OCI-M2 (cell line): ENCODE data around the gene SHLD1.

Experiments
- DNase-seq: peaks from one replicate; lab custom pipeline; 2025; ENCODE audit not compliant: unreplicated experiment; lab: John Stamatoyannopoulos, UW

Gene SHLD1

DNA sequence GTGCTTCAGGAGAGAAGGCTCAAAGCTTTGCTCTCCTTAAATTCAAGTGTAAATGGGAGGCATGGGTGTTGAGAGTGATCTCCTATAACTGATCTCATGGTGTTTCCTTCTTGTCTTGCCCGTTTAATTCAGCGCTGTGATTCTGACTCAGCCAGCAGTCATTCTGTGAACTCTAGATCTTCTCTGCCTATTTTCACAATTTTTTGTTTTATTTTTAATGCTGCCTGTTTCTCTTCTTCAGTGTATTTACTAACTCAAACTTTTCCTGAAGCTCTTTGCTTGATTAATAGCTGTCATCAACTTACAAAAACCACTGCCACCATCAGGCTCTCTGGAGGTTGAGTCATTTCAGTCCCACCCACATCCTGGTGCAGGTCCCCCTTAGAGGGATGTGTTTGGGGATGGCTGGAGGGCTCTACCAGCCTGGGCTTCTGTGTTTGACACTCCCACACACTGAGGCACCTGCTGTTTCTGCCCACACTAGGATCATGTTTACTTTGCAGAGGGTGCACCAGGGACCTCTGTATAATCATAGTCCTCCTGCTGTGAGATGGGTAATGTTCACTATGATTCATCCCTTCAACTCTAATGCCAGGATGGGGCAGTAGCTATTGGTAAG is 94.0 kb downstream of the SHLD1 start:
- no peak for DNase-seq

DNA sequence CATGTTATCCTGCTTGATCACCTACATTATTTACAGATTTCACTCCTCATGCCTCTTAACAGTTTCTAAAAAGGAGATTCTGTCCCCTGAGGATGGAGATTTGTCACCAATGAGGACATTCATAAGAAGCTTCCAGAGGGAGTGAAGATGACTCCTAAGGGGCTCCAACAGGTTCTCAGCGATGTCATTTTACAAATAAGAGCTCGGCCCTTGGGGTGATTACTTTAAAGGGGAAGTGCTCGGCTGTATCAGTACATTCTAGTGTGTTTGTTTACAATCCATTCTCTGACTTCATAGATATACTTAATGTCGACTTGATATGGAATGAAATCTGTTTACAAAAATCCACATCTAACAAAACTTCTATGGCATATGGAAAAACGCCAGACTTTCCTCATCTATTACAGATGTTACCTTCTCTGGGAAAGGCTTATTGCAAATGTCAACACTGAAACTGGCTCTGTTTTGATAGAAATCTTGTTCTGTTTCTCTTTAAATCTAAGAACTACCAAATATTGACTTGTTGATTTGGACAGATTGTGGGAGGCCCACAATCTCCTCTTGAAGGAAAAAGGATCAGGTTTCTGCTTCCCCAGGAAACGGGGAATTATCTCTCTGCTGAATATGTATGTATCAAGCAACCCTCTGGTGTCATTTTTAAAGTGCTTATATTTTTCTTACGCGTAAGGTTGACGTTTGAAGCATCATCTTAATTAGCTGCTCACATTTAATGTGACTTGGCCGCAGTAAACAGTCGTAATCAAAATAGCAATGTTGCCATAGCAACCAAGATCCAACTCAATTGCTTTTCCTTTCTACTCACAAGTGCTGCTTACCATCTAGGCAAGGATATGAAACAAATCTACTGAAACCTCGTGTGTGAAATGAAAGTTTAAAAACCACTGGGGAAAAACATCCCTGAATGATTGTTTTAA is 95.7 kb downstream of the SHLD1 start:
- DNase-seq, result no peak

DNA sequence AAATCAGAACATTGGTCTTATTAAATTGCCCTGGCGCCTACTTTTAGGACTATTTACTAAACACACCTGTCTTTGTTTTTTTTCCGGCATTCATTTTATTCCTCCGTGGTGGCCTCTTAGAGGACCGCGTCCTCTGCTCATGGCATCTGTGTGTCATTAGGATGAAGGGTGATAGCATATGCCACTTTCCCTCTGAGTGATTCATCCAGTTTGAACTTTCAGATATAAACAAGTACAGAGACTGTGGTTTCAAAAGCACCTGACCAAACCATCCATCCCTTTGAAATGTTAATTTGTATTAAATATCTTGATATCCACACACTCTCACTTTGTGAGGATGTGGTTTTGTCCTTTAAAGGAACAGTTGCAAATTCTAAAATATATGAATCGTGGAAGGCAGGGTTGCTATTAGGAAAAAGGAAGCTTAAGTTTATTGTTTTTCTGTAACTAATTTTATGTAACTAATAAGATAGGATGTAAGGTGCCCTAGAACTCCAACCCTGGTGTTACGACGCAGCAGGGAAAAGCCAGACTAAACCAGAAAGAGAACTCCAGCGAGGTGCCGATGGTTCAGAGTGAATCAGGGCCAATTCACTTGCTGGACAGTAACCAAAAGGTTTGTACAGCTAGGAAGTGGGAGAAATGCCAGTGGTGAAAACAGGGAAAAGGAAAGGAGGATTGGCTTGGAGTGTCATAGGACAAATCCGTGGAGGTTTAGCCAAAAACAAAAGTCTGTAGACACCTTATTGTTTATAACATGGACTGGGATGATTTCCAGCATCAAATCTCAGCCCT is 98.7 kb downstream of the SHLD1 start:
- no peak for DNase-seq

DNA sequence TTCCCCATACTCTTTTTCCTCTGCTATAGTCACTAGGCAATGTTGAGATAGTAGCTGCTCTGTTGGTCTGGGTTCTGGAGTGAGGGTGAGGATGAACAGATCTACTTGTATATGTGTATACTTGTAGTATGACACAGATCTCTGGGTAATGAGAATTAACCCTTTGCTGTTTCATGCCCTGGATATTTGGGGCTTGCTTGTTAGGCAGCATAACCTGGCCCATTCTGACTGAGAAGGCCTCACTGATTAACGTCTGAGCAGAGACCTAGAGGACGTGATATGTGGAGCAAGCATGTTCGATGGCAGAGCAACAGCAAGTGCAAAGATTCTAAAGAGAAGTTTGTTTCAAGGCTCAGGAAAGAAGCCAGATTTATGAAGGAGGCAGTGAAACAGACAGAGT is 105.7 kb downstream of the SHLD1 start:
- no peak for DNase-seq

DNA sequence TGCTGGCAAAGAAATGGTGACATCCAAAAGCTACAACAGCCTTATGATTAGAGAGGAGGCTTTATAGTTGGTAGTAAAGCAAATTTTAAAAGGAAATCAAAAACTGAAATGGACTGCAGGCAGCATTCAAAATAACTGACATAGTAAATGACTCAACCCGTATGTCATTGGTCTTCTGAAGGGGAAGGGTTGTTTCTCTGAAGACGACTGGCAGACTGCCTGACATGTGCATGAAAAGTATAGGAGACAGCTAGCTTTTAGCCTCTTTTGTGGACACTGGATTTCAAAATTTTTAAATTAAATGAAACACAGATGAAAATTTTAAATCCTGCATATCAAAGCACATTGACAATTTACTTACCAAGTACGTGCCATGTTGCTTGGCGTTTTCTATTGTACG is 109.4 kb downstream of the SHLD1 start:
- DNase-seq, result no peak

DNA sequence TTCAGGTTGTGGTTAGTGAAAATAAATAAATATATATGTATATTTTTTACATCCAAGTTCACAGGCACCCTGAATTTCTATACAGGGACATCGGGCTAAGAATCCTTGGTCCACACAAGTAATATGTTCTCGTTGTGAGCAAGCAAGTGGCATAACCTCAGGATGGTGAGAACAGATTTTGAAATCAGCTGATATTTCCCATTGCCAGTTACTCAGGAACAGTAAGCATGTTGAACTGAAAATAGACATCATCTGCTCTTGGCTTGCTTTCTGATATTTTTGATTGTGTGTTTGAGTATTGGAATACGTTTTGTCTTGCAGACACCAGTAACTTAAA is 112.5 kb downstream of the SHLD1 start:
- DNase-seq, result no peak

DNA sequence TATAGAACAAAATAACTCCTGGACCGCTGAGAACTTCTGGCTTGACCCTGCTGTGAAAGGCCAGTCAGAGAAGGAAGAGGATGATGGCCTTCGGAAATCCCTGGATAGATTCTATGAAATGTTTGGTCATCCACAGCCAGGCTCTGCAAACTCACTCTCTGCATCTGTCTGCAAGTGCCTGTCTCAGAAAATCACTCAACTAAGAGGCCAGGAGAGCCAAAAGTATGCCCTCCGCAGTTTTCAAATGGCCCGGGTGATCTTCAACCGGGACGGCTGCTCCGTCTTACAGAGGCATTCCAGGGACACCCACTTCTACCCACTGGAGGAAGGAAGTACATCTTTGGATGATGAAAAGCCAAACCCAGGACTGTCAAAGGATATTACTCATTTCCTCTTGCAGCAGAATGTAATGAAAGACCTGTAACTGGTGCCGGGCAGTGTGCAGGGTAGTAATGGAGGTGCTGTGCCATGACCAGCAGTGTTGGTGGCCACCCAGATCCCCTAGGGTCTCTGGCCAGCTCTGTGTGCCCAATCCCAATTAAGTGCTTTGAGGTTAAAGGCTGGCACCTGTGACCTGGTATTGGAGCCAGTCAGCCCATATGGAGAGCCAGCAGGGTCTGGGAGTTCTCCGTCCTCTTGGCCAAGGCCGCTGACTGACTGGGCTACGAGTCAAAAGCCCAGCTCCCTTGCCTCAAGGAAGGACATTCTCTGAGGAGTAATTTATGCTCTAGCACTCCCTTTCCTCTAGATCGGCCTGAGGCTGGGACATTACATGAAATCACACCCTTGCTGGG is 113.0 kb downstream of the SHLD1 start:
- DNase-seq, result no peak

DNA sequence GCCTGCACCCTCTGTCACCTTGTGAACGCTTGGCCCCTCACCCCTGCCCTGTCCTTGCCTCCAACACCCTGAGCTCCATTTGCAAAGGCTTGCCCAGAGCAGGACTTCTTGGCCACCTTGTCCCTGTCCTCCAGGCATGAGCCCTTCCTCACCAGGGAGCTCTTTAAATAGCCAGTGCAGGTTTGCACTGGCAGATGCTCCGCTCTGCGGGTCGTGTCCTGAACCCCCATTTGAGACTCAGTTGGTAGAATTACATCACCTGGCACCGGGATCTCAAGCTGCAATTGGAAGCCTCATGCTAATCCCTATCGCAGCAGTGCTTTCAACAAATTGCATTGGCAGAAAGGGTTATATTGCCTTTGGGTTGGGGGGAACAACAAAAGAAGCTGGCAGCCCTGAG is 114.2 kb downstream of the SHLD1 start:
- no peak for DNase-seq

DNA sequence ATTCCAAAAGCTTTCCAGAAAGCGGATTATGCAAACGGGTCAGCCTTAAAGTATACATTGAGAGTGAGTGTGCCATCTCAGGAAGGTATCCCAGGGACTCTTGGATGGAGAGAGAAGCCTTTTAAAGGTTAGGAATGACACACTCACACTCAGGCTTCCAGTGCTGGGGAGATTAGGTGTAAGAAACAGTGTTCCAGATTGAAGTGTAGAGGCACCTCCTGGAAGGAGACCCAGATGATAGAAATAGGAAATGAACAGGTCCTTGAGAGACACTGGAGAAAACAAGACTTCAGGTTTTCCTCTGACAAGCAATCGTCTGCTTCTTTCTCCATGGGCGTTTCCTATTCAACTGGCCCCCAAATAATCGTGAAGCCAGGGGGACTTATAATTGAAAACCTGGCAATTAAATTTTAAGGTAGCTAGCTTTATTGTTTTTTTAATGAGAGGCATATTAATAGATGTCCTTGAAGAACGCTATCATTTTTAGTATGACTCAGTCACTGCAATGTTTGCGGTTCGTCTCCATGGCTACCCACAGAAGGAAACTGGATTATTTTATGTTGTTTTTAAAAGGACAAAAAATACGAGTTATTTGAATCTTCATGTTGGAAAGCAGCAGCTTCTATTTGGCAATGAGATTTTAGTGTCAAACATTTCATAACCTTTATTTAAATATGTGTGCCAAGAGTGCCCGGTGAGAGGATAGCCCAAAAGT is 114.8 kb downstream of the SHLD1 start:
- DNase-seq, result no peak

DNA sequence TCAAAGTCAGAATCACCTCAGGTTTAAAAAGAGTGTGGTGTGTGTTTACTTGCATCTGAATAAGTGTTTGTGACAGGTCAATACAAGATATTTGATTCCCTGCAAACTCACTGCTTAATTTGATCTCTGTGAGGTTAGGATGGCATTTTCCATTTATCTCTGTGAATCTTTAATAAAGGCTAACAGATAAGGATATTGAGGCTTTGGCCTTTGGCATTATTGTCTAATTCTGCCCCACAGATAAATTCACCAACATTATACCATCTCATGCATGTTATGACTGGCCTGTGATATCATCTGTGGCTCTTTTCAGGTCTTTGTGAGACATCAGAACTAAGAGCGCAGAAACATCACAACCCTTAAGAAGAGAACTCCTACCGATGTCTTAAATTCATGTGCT is 115.4 kb downstream of the SHLD1 start:
- no peak for DNase-seq

DNA sequence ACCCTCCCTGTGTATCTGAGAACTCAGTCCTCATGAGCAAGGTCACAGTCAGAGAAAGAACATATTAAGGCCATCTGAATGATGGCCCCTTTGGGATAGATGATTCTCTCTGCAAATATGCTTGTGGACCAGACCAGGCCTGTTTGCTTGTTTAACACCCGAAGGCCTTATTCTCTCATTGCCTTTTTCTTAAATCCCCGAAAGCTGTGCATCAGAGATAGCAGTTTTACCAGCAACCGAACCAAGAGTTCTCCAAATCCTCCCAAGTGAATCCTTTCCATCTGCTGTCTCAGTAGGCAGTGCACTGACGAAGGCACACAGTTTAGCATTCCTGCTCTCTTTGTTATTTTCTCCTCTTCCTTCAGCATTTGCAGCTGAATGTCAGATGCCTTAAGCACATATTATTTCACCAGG is 120.4 kb downstream of the SHLD1 start:
- DNase-seq, result no peak

DNA sequence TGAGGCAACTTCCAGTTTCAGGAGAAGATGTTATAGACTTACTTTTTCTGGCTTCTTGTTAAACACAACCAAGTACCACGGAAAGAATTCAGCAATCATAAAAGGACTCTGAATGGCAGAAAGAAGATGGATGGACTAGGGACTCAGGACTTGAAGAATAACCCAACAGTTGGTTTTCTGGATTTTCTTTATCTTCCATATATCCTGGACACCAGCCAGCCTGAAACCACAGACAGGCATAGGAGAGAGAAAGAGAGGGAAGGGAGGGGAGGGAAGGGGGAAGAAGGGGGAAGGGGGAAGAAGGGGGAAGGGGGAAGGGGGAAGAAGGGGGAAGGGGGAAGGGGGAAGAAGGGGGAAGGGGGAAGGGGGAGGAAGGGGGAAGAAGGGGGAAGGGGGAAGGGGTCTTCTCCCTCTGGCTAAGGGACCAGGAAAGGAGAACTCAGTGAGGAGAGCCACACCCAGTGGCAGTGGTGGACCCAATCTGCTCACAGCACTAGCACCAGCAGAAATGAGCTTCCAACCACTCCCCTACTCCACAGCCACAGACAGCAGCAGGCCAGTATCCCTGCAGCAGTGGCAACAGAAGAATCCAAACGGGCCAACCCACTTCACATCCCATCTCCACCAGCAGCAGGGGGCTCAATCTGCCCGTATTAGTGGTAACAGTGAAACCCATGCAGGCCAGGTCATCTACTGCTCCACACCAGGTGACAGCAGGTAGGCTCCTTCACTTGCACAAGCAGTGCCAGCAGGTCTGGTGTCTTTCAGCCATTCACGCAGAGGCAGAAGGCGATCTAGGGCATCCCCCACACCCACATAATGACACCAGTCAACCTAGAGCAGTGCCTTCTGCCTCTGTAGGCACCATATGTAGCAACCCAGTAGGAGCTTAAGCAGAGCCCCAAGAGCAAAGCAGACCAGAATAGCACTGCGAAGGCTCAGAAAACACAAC is 121.5 kb downstream of the SHLD1 start:
- DNase-seq, result no peak

DNA sequence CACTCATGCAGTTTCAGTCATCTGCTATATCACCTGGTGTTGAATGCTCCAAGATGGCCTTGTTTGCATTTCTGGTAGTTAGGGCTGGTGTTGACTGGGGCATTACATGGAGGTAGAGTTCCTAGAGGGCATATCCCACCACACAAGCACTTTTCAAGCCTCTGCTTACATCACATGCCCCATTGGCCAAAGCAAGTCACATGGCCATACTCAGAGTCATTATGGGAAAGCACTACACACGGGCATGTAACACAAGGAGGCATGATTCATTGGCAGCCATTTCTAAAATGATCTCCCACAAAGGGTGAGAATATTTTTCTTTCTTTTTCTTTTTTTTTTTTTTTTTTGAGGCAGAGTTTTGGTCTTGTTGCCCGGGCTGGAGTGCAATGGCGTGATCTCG is 126.9 kb downstream of the SHLD1 start:
- no peak for DNase-seq

DNA sequence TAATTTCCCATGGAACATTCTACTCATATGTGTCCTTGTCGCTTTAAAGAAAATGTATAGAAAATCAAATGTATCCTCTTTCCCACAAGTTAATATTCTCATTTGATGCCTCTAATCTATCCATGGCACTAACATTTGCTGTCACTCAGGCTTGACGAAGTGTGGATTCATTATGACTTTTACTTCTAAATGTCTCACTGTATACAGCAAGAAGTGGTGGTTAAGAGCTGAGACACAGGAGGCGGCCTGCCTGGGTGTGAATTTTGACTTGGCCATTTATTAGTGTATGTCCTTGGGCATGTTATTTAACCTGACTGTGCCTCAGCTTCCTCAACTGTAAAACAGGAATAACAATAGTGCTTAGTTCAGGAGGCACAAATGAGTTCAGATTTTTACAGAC is 130.1 kb downstream of the SHLD1 start:
- DNase-seq, result no peak

DNA sequence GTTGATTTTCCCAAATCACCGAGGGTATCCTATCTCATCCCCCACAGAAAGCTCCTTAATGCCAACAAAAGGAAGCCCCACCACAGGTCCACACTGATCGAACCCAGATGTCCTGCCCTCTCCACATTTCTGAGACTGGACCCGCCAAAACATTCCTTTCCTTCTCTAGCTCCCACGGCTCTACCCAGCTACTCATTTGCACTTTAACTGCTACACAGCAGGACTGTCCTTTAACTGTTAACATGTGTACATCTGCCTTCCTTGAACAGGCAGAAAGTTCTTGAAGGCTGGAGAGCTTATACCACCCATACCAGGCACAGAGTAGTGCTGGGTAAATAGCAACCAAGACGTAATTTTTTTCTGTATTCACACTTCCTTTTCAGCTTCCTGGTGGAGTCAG is 131.5 kb downstream of the SHLD1 start:
- no peak for DNase-seq

DNA sequence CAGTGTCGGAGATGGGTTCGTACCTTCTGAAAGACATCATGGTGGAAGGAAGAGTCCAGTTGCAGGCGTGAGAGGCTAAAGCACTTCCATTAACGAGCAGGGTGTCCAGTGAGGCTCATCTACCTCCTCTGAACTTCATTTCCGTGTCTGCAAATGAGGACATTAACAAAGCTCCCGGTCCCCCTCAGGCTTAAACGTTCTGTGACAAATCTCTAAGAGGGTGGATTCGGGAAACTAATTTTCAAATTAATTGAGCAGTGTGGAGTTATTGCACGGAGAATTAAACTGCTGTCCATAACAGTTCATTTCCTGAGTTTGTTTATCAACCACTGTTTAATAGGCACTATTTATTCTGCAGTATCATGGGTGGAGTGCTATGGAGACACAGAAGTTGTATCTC is 132.0 kb downstream of the SHLD1 start:
- no peak for DNase-seq

DNA sequence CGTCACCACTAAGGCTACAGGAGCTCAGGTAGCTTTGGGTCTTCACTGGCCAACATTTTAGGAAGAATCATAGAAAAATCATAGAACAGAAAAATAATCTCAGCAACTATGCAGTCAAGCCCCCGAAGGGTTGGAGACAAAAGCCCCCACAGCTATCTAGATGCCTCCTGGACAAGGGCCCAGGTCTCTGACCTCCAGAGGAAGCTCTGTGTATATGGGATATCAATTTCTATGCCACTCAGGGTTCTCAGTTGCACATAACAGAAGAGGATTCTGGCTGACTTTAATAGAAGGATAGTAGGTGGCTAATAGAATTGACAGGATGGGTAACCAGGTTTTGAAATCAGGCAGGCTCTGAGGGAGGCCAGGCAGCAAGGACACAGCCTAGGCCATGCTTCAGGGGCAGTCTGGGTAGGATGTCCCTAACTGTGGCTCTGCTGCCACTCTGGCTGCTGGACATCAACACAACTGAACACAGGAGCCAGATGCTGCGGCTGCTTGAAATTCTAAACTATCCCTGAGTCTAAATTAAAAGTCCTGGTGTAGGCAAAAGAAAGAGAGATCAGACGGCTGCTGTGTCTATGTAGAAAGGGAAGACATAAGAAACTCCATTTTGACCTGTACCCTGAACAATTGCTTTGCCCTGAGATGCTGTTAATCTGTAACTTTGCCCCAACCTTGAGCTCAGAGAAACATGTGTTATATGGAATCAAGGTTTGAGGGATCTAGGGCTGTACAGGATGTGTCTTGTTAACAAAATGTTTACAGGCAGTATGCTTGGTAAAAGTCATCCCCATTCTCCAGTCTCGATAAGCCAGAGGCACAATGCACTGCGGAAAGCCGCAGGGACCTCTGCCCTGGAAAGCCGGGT is 134.5 kb downstream of the SHLD1 start:
- no peak for DNase-seq

DNA sequence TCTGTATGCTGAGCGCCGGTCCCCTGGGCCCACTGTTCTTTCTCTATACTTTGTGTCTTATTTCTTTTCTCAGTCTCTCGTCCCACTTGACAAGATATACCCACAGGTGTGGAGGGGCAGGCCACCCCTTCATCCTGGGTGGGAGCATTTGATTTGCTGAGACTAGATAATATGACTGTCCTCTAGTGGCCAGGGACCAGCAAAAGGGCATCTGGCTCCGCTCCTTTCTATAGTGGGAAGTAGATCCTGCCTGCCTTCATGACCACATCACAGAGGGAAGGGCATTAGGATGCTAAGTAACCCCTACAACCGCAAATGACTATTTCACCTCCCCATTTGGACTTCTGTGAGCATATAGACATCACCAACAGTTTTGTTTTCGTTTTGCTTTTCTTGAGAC is 135.7 kb downstream of the SHLD1 start:
- no peak for DNase-seq
